ENCODE measurements around the gene IL1F10.

The IL1F10 gene

GRCh38 chr2:113104054-113104611, 36.4 kb downstream of the IL1F10 start:
- TF ChIP-seq EGR2 (tag by site-specific recombination; IDR thresholded peaks at IDR 0.05; ENCODE audit: low read depth): peak; percentile 95
- no peak for TF ChIP-seq ZNF596 (tag by site-specific recombination; IDR thresholded peaks at IDR 0.05)
- TF ChIP-seq ZFP37 (tag by site-specific recombination; IDR thresholded peaks at IDR 0.05): no peak
- peak; percentile 91 for TF ChIP-seq ZFHX2 (tag by site-specific recombination; conservative IDR thresholded peaks at IDR 0.05)
- no peak for TF ChIP-seq ZSCAN18 (tag by site-specific recombination; IDR thresholded peaks at IDR 0.05)
- peak; percentile 40; the same call in 1 of the 2 replicates for TF ChIP-seq ZNF398 (tag by site-specific recombination; IDR thresholded peaks at IDR 0.05)
- no peaks in the 10 kb centered on the region for H3K4me1 ChIP-seq (ENCODE audit: control insufficient read depth, insufficient read depth, low read length)
- no peak overlapping the region for H3K4me3 ChIP-seq (ENCODE audit: low read depth, low read length)
- H3K36me3 ChIP-seq (ENCODE audit: control insufficient read depth in 2 of 2, insufficient read depth in 1 of 2, low read length in 2 of 2): no peaks in the 10 kb centered on the region
- CTCF ChIA-PET: interaction anchor here (0.6 to 1.5 kb wide), 3 partner anchors 24 to 266 kb away, joined by 3 to 5 read pairs (median 4); no protein-coding TSS in a partner anchor
- H3K27ac ChIP-seq (ENCODE audit: extremely low read depth, low read depth, low read length): no peak overlapping the region
- POLR2A ChIA-PET: no interaction called here
- no peaks in the 10 kb centered on the region for H3K9me3 ChIP-seq (ENCODE audit: control insufficient read depth, insufficient read depth, low read depth, low read length)

GRCh38 chr2:113105047-113105785, 37.4 kb downstream of the IL1F10 start:
- H3K36me3 ChIP-seq (ENCODE audit: control insufficient read depth in 2 of 2, insufficient read depth in 1 of 2, low read length in 2 of 2): no peaks in the 10 kb centered on the region
- ChIA-PET CTCF (interaction anchor here (1.5 to 1.9 kb wide), 2 partner anchors 25 to 94 kb away, joined by 4 to 5 read pairs; no protein-coding TSS in a partner anchor), POLR2A (no interaction called here)
- H3K4me3 ChIP-seq (ENCODE audit: low read depth, low read length): no peak overlapping the region
- peak; percentile 57; the same call in 1 of the 2 replicates for TF ChIP-seq ATF2 (tag by site-specific recombination; IDR thresholded peaks at IDR 0.05; ENCODE audit: low read depth)
- no peak for TF ChIP-seq HIC1 (tag by site-specific recombination; IDR thresholded peaks at IDR 0.05)
- TF ChIP-seq ZNF664 (tag by site-specific recombination; IDR thresholded peaks at IDR 0.05): peak; percentile 52; the same call in 1 of the 2 replicates
- TF ChIP-seq ZBTB21 (tag by site-specific recombination; IDR thresholded peaks at IDR 0.05): peak; percentile 76
- TF ChIP-seq ZNF629 (tag by site-specific recombination; IDR thresholded peaks at IDR 0.05): peak; percentile 82
- H3K9me3 ChIP-seq (ENCODE audit: control insufficient read depth, insufficient read depth, low read depth, low read length): no peaks in the 10 kb centered on the region
- H3K27ac ChIP-seq (ENCODE audit: extremely low read depth, low read depth, low read length): no peak overlapping the region
- no peaks in the 10 kb centered on the region for H3K4me1 ChIP-seq (ENCODE audit: control insufficient read depth, insufficient read depth, low read length)

GRCh38 chr2:113111121-113111520, 43.4 kb downstream of the IL1F10 start:
- POLR2A ChIA-PET: no interaction called here
- Histone ChIP-seq H3K36me3 (ENCODE audit: control insufficient read depth in 2 of 2, insufficient read depth in 1 of 2, low read length in 2 of 2) (no peaks in the 10 kb centered on the region), H3K27ac (ENCODE audit: extremely low read depth, low read depth, low read length) (no peak overlapping the region), H3K4me1 (ENCODE audit: control insufficient read depth, insufficient read depth, low read length) (no peaks in the 10 kb centered on the region), H3K9me3 (ENCODE audit: control insufficient read depth, insufficient read depth, low read depth, low read length) (no peaks in the 10 kb centered on the region), H3K4me3 (ENCODE audit: low read depth, low read length) (no peak overlapping the region)
- CTCF ChIA-PET: no interaction called here
- TF ChIP-seq ZNF629 (tag by site-specific recombination; IDR thresholded peaks at IDR 0.05) (no peak), PRDM6 (tag by site-specific recombination; IDR thresholded peaks at IDR 0.05) (no peak), ZNF112 (tag by site-specific recombination; IDR thresholded peaks at IDR 0.05) (no peak), ZNF221 (tag by site-specific recombination; IDR thresholded peaks at IDR 0.05; ENCODE audit: borderline replicate concordance) (no peak), KLF10 (tag by site-specific recombination; IDR thresholded peaks at IDR 0.05) (no peak), ZNF544 (tag by site-specific recombination; IDR thresholded peaks at IDR 0.05) (no peak), ZNF76 (tag by site-specific recombination; IDR thresholded peaks at IDR 0.05; ENCODE audit: borderline replicate concordance, low read depth) (no peak), ZNF335 (tag by site-specific recombination; conservative IDR thresholded peaks at IDR 0.05) (no peak)
